COLO829 (cell line): Measurements from ENCODE around the gene SLC17A2.
A peak's percentile ranks its signal among the peaks of the same experiment; 100 is the strongest.

ENCODE experiments used
- DNase-seq: peaks from one replicate; pipeline ENCODE4 v3.0.0; 2012; ENCODE audit warnings: low spot score

SLC17A2 gene

DNA sequence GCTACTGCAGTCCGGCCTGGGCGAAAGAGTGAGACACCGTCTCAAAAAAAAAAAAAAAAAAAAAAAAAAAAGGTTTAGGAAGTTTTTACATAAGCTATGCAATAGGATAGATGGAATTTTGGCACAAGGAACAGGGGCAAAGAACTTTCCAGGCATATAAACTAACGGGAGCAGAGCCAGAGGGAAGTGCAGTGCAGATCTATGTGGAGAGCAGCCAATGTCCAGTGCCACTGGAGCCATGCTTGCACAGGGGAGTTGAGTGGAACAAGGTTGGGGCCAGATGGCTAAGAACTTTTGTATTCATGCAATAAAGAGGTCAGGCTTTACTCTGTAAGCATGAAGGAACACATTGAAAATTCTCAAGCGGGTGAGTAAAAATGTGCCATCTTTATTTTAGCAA, 10.8 kb downstream of the SLC17A2 start:
- no peak for DNase-seq

GRCh38 chr6:25918083-25918683, 12.3 kb downstream of the SLC17A2 start:
- DNase-seq, result no peak

- DNase-seq, result no peak
Measured at GRCh38 chr6:25916789-25917490, 13.6 kb downstream of the SLC17A2 start.

DNA sequence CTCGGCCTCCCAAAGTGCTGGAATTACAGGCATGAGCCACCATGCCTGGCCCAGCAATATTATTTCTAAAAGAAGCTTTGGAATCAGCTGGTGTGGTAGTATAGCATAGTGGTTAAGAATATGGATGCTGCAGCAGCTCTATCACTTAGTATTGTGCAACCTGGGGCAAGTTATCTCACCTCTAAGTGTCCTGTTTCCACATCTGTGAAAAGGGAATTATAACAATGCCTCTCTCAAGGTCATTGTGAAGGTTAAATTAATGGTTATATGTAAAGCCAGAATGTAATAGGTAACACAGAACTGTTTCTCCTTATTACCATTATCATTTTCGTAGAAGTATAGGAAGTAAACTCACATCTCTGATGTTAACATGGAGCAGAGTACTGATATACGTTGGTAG, 14.2 kb downstream of the SLC17A2 start:
- no peak for DNase-seq

- DNase-seq, result no peak
Measured at GRCh38 chr6:25913741-25914140, 16.8 kb downstream of the SLC17A2 start.

- DNase-seq, result no peak
Measured at GRCh38 chr6:25911351-25911750, 19.1 kb downstream of the SLC17A2 start.

- no peak for DNase-seq
Measured at GRCh38 chr6:25907475-25908014, 22.9 kb downstream of the SLC17A2 start.

DNA sequence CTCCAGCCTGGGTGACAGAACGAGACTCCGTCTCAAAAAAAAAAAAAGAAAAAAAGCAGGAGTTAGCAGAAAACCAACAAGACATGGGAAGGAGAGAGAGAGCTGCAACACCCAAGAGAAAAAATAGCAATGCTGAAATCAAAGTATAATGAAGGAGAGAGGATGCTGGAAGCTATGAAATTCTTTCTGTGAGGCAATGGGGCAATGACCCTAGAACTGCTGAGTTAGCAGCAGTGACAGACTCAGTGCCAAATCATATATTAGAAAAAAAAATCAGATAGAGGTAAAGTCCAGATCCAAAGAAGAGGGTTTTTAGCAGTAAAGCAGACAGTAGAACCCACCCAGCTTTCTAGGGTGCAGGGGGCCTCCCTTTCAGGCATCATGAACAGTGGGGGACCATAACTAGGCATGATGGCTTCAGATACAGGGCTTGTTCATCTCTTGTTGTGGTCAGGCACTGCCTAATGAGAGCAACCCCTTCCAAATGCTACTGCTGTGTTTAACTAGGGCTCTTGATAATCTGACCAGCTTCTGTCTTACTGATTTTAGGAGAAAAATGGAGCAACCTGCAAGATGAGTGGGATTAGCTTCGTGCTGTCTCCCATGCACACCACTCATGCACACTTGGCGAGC, 26.9 kb downstream of the SLC17A2 start:
- DNase-seq, result no peak

GRCh38 chr6:25902071-25902470, 28.4 kb downstream of the SLC17A2 start:
- no peak for DNase-seq

- DNase-seq, result no peak
Measured at GRCh38 chr6:25900843-25901242, 29.6 kb downstream of the SLC17A2 start.

- no peak for DNase-seq
Measured at GRCh38 chr6:25899580-25900408, 30.7 kb downstream of the SLC17A2 start.

DNA sequence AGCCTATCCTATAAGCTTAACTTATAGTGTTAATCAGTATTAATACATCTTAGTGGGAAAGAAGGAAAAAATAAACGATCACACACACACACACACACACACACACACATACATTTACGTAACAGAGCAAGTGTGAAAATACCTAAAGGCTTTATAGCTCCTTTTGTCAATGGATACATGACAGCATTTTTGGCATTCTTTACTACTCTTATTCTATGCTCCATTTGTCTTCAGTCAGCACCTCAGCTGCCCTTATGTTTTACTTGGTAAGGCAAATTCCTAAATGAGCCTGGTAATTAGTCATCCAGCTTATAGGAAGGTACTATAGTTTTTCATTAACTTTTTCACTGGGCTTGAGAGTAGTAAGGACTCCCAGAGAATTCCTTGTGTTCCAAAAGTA, 31.4 kb downstream of the SLC17A2 start:
- no peak for DNase-seq

GRCh38 chr6:25898289-25898977, 32.1 kb downstream of the SLC17A2 start:
- no peak for DNase-seq

- DNase-seq, result no peak
Measured at GRCh38 chr6:25896252-25896651, 34.2 kb downstream of the SLC17A2 start.

- no peak for DNase-seq
Measured at GRCh38 chr6:25895771-25896170, 34.7 kb downstream of the SLC17A2 start.

- no peak for DNase-seq
Measured at GRCh38 chr6:25893778-25894177, 36.7 kb downstream of the SLC17A2 start.

DNA sequence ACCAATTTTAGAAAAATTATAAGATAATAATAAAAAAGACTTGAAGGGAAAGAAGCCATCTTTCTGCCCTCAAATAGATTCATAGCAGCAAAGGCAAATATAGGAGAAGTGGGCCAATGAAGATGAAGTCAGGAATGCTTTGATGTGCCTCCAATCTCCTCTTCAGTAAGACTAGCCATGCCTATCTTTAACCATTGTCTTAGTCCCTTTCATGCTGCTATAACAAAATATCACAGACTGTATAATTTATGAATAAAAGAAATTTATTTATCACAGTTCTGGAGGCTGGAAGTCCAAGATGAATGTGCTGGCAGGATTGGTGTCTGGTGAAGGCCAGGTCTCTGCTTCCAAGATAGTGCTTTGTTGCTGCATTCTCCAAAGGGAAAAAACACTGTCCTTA, 37.6 kb downstream of the SLC17A2 start:
- no peak for DNase-seq

DNA sequence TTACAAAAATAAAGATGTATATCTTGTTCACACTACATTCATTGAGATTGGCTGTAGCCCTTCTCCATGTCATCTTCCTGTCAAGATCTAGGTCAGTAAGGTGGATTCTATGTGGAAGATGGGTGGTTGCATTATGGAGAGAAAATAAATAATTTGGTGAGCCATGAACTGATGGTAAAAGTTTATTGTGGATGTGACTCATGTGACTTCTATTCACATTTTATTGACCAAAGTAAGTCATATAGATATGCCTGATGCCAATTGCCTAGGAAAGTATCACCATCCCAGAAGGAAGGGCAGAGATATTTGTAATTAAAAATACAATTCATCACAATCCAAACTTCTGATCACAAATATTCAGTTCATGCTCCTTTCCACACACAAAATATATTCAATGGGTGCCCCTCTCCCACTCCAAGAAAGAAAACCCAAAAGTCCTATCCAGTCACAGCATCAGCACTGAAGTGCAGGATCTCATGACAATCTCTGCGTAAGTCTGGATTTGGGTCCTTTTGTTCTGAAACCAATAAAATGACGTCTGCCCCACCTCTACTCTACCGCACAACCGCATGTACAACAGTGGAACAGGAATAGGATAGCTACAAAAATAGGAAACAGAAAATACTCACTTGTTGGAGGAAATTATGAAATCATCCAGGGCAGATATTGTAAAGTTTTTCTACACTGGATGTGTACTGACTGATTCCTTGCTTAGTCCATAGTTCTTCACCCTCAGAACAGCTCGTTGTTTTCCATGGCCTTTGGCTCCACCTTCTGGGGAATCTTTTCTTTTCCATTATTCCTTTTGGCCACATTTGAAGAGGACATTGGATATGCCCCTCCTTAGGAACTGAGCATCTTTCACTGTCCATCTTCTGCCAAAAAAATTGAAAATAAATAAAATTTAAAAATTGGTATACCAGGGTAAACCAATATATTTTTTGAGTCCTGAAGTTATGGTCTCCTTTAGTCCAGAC, 40.3 kb downstream of the SLC17A2 start:
- peak; percentile 45 for DNase-seq

- no peak for DNase-seq
Measured at GRCh38 chr6:25888626-25889025, 41.9 kb downstream of the SLC17A2 start.

DNA sequence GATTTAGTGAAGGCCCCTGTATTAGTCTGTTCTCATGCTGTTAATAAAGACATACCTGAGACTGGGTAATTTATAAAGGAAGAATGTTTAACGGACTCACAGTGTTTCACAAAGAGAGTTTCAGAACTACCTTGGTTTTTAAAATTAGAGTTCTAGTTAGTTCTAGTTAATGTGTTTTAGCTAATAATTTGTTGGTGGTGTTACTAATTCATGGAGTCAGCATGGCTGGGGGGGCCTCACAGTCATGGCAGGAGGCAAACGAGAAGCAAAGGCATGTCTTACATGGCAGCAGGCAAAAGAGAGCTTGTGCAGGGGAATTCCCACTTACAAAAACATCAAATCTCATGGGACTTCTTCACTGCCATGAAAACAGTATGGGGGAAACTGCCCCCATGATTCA, 44.4 kb downstream of the SLC17A2 start:
- no peak for DNase-seq

- DNase-seq, result peak; percentile 35
Measured at GRCh38 chr6:25883991-25884390, 46.5 kb downstream of the SLC17A2 start.
